ENCODE measurements around the gene BAZ2A. TPM values are rescaled to one million over a fixed set of nuclear protein-coding genes. Genes with fewer than 3 reads are reported as not detected.
A peak's percentile ranks its signal among the peaks of the same experiment; 100 is the strongest.

BAZ2A gene
- polyA plus RNA-seq, 3 donors, result 8.9 to 86.0 (median 21.1) TPM

GRCh38 chr12:56661560-56661959, 31.4 kb upstream of the BAZ2A start:
- Mint-ChIP-seq H3K27me3 (ENCODE audit: low read depth in 3 of 3) (peaks cover 0 to 1% (median 0%) of the 10 kb centered on the region in 3 donors), H3K9me3 (peaks cover 0 to 5% (median 0%) of the 10 kb centered on the region in 7 donors), H3K4me1 (no peaks in the 10 kb centered on the region), H3K4me3 (no peak overlapping the region), H3K27ac (peak overlapping the region in 1 of 7 donors; percentile 31), H3K36me3 (peaks cover 35 to 47% of the 10 kb centered on the region in 2 donors)
- TF ChIP-seq CTCF (IDR thresholded peaks at IDR 0.05), result no peak
- no peak for DNase-seq
- intact Hi-C loops (cut with micrococcal nuclease), result no loop called here
- no peak overlapping the region for H3K9ac ChIP-seq (ENCODE audit: insufficient read depth, low read length, poor library complexity, severe bottlenecking)
- 100% methylated on average over 1 of the region's 7 CpGs for WGBS (ENCODE audit: insufficient coverage)
- no peaks in the 10 kb centered on the region for H3K9me3 ChIP-seq (replicated peaks in 1 of 2; ENCODE audit: control insufficient read depth in 1 of 2, insufficient read depth in 1 of 2, low read length in 2 of 2)
- peaks cover 25% of the 10 kb centered on the region for H4K20me1 ChIP-seq (ENCODE audit: insufficient read depth, low read length)
- no peak overlapping the region for H3K4me3 ChIP-seq (replicated peaks in 1 of 3; ENCODE audit: low read depth in 2 of 3, low read length in 3 of 3)
- no peaks in the 10 kb centered on the region for H3K27me3 ChIP-seq (ENCODE audit: control insufficient read depth in 2 of 2, insufficient read depth in 2 of 2, low read length in 2 of 2)
- no peak overlapping the region for H3K4me2 ChIP-seq (replicated peaks; ENCODE audit: extremely low read depth, low read length, poor library complexity, severe bottlenecking)
- peaks cover 29 to 43% of the 10 kb centered on the region in 2 donors for H3K36me3 ChIP-seq (replicated peaks in 1 of 2; ENCODE audit: control insufficient read depth in 1 of 2, insufficient read depth in 2 of 2, low read length in 2 of 2)
- H2AFZ ChIP-seq (ENCODE audit: insufficient read depth, low read depth, low read length, poor library complexity, severe bottlenecking), result no peak overlapping the region
- H3K27ac ChIP-seq (ENCODE audit: low read depth in 1 of 2, low read length in 2 of 2), result no peak overlapping the region
- peaks cover 16% of the 10 kb centered on the region for H3K79me2 ChIP-seq (ENCODE audit: insufficient read depth, low read length)
- H3K4me1 ChIP-seq (ENCODE audit: control insufficient read depth in 1 of 2, insufficient read depth in 2 of 2, low read length in 2 of 2), result no peaks in the 10 kb centered on the region

DNA sequence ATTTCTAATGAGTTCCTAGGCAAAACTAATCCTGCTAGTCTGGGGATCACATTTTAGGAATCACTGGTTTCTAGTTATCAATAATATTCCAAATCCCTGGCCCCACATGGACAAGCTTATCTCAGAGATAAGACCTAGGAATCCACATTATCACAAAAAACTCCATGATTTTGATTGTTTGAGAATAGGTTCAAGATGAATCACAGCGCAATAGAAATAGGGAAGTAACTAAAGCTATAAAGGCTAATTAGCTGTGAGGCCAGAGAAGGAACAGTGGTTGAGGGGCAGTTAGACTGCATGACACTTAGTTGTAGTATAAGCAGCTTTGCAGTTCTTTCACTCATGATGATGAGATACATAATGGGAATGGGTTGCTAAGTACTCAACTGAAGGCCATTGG, 28.8 kb upstream of the BAZ2A start:
- no peak overlapping the region for H3K4me3 ChIP-seq (replicated peaks in 1 of 3; ENCODE audit: low read depth in 2 of 3, low read length in 3 of 3)

More for the DNA sequence above, 28.8 kb upstream of the BAZ2A start:
- H3K36me3 ChIP-seq (replicated peaks in 1 of 2; ENCODE audit: control insufficient read depth in 1 of 2, insufficient read depth in 2 of 2, low read length in 2 of 2), result peaks cover 3 to 16% of the 10 kb centered on the region in 2 donors
- no peak overlapping the region for H3K9ac ChIP-seq (ENCODE audit: insufficient read depth, low read length, poor library complexity, severe bottlenecking)
- no peaks in the 10 kb centered on the region for H3K27me3 ChIP-seq (ENCODE audit: control insufficient read depth in 2 of 2, insufficient read depth in 2 of 2, low read length in 2 of 2)
- Mint-ChIP-seq H3K4me3 (no peak overlapping the region), H3K9me3 (peaks cover 8 to 31% (median 23%) of the 10 kb centered on the region in 7 donors), H3K27me3 (ENCODE audit: low read depth in 3 of 3) (peaks cover 0 to 4% (median 0%) of the 10 kb centered on the region in 3 donors), H3K36me3 (peaks cover 13 to 22% of the 10 kb centered on the region in 2 donors), H3K27ac (no peak overlapping the region), H3K4me1 (no peaks in the 10 kb centered on the region)
- no peak overlapping the region for H3K4me2 ChIP-seq (replicated peaks; ENCODE audit: extremely low read depth, low read length, poor library complexity, severe bottlenecking)
- WGBS (ENCODE audit: insufficient coverage), result 71% methylated on average over 1 of the region's 1 CpG
- no peak for TF ChIP-seq CTCF (IDR thresholded peaks at IDR 0.05)
- H3K4me1 ChIP-seq (ENCODE audit: control insufficient read depth in 1 of 2, insufficient read depth in 2 of 2, low read length in 2 of 2), result no peaks in the 10 kb centered on the region
- no peak overlapping the region for H2AFZ ChIP-seq (ENCODE audit: insufficient read depth, low read depth, low read length, poor library complexity, severe bottlenecking)
- intact Hi-C loops (cut with micrococcal nuclease), result no loop called here
- no peaks in the 10 kb centered on the region for H3K79me2 ChIP-seq (ENCODE audit: insufficient read depth, low read length)
- DNase-seq, result peak; percentile 26 to 52 (median 48)
- peaks cover 13 to 24% of the 10 kb centered on the region in 2 donors for H3K9me3 ChIP-seq (replicated peaks in 1 of 2; ENCODE audit: control insufficient read depth in 1 of 2, insufficient read depth in 1 of 2, low read length in 2 of 2)
- no peak overlapping the region for H3K27ac ChIP-seq (ENCODE audit: low read depth in 1 of 2, low read length in 2 of 2)
- peaks cover 12% of the 10 kb centered on the region for H4K20me1 ChIP-seq (ENCODE audit: insufficient read depth, low read length)

Data from CD14-positive monocyte (primary cell).